IPS DF 6.9 (cell line): ENCODE data around the gene DNM3.

ENCODE experiments used
- DNase-seq: peaks from one replicate; pipeline ENCODE4 v3.0.0-alpha.2; 2013; ENCODE audit warnings: low read depth, low spot score
- H3K27ac ChIP-seq: one replicate; pipeline ENCODE4 v1.5.1; 2013; ENCODE audit warnings: low read length, control low read depth
- H3K27me3 ChIP-seq: 2 replicates; pipeline ENCODE4 v1.6.1; 2013; ENCODE audit warnings: mild to moderate bottlenecking, low read length; ENCODE audit not compliant: control insufficient read depth, insufficient read depth
- H3K36me3 ChIP-seq: 2 replicates; pipeline ENCODE4 v1.6.1; 2013; ENCODE audit warnings: low read length; ENCODE audit not compliant: control insufficient read depth, insufficient read depth
- H3K4me1 ChIP-seq: 2 replicates; pipeline ENCODE4 v1.6.1; 2013; ENCODE audit warnings: low read length; ENCODE audit not compliant: control insufficient read depth, insufficient read depth
- H3K4me3 ChIP-seq: 2 replicates; pipeline ENCODE4 v1.5.1; 2013; ENCODE audit warnings: mild to moderate bottlenecking, low read length
- H3K9me3 ChIP-seq: 2 replicates; pipeline ENCODE4 v1.6.1; 2013; ENCODE audit warnings: low read length, inconsistent platforms; ENCODE audit not compliant: control insufficient read depth, insufficient read depth
- WGBS: extraction: QIAGEN DNeasy Blood & Tissue Kit; methylation state at CpG from one replicate; pipeline ENCODE4 v1.1.7; 2013; ENCODE audit warnings: mixed read lengths, missing lambda C conversion rate; ENCODE audit not compliant: insufficient read length, insufficient coverage; 5-methylcytosine and 5-hydroxymethylcytosine counted together

The DNM3 gene

DNA sequence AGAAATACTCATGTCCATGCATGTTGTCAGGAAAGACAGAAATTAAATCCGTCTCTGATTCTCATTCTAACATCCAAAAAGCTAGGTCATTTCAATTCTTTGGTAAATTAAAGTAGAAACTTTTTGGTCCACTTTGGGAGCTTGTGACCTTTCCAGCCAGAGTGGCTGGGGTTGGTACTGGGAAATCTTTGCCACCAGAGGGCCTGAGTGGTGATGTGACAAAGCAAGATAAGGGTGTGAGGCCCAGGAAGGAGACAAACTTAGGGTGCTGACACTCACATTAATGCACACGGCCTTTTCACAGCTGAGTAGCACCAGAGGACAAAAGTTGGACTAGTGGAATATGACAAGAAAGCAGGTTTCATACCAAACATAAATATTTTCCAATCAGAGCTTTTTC is 144.3 kb downstream of the DNM3 start:
- Histone ChIP-seq H3K9me3 (no peaks in the 10 kb centered on the region), H3K36me3 (no peaks in the 10 kb centered on the region), H3K27ac (no peak overlapping the region), H3K4me1 (no peaks in the 10 kb centered on the region), H3K4me3 (no peak overlapping the region), H3K27me3 (no peaks in the 10 kb centered on the region)
- DNase-seq = no peak
- WGBS = no CpG with 5 or more reads among the region's 2 CpGs

- no peak overlapping the region for H3K27ac ChIP-seq
- WGBS = no CpG with 5 or more reads among the region's 1 CpG
- H3K4me3 ChIP-seq = no peak overlapping the region
- no peaks in the 10 kb centered on the region for H3K9me3 ChIP-seq
- DNase-seq = no peak
- H3K27me3 ChIP-seq = no peaks in the 10 kb centered on the region
- no peaks in the 10 kb centered on the region for H3K36me3 ChIP-seq
- H3K4me1 ChIP-seq = no peaks in the 10 kb centered on the region
These were observed 147.1 kb downstream of the DNM3 start for GRCh38 chr1:171988243-171988885.

GRCh38 chr1:171990371-171990770 is 149.1 kb downstream of the DNM3 start:
- DNase-seq = no peak
- no peaks in the 10 kb centered on the region for H3K4me1 ChIP-seq
- no peak overlapping the region for H3K27ac ChIP-seq
- no peaks in the 10 kb centered on the region for H3K9me3 ChIP-seq
- H3K36me3 ChIP-seq = no peaks in the 10 kb centered on the region
- no peak overlapping the region for H3K4me3 ChIP-seq
- H3K27me3 ChIP-seq = no peaks in the 10 kb centered on the region

- DNase-seq = no peak
- no peak overlapping the region for H3K27ac ChIP-seq
- no peaks in the 10 kb centered on the region for H3K4me1 ChIP-seq
- H3K36me3 ChIP-seq = no peaks in the 10 kb centered on the region
- WGBS = no CpG with 5 or more reads among the region's 2 CpGs
- no peaks in the 10 kb centered on the region for H3K9me3 ChIP-seq
- H3K27me3 ChIP-seq = no peaks in the 10 kb centered on the region
- no peak overlapping the region for H3K4me3 ChIP-seq
These were observed 153.0 kb downstream of the DNM3 start for GRCh38 chr1:171994293-171994692.

DNA sequence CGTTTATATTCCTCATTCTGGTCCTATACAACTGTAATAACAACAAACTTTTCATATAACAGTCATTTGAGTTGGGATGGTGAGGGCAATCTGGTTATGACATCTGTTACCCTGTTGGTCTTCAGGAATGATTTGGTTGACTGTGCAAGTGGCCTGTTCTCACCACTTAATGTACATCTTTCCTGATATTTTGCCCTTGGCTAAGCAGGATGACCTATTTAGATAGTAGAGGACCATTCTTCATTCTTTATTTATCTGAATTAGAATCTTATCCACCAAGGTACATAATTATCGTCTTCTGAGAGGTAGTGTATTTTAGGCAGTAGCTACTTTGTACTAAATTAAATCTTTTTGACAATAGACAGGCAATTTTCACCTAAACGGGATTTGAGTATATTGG is 154.3 kb downstream of the DNM3 start:
- no peak for DNase-seq
- H3K36me3 ChIP-seq = no peaks in the 10 kb centered on the region
- no peaks in the 10 kb centered on the region for H3K9me3 ChIP-seq
- no CpG with 5 or more reads among the region's 3 CpGs for WGBS
- H3K4me3 ChIP-seq = no peak overlapping the region
- H3K4me1 ChIP-seq = no peaks in the 10 kb centered on the region
- no peaks in the 10 kb centered on the region for H3K27me3 ChIP-seq
- no peak overlapping the region for H3K27ac ChIP-seq

- no peaks in the 10 kb centered on the region for H3K27me3 ChIP-seq
- no peak for DNase-seq
- no peaks in the 10 kb centered on the region for H3K36me3 ChIP-seq
- H3K9me3 ChIP-seq = no peaks in the 10 kb centered on the region
- no peaks in the 10 kb centered on the region for H3K4me1 ChIP-seq
- no peak overlapping the region for H3K4me3 ChIP-seq
- WGBS = no CpG with 5 or more reads among the region's 1 CpG
- no peak overlapping the region for H3K27ac ChIP-seq
These were observed 156.6 kb downstream of the DNM3 start for GRCh38 chr1:171997936-171998335.

DNA sequence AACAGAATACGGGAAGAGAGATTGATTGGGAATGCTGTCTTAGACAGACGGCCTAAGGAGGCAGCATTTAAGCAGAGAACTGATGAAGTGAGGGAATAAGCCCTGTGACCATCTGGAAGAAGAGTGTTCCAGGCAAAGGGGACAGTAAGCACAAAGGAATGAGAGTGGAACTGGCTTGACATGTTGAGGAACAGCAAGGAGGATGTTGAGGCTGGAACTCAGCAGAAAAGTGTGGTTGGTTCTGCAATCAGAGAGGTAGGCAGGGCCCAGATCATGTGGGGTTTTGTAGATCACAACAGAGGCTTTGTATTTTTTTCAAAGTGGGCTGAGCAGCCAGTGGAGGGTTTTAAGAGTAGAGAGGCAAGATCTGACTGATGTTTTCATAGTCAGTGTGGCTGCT is 157.4 kb downstream of the DNM3 start:
- no peaks in the 10 kb centered on the region for H3K36me3 ChIP-seq
- no peaks in the 10 kb centered on the region for H3K4me1 ChIP-seq
- H3K27me3 ChIP-seq = no peaks in the 10 kb centered on the region
- WGBS = no CpG with 5 or more reads among the region's 2 CpGs
- no peaks in the 10 kb centered on the region for H3K9me3 ChIP-seq
- H3K4me3 ChIP-seq = no peak overlapping the region
- no peak overlapping the region for H3K27ac ChIP-seq
- no peak for DNase-seq

- Histone ChIP-seq H3K4me1 (no peaks in the 10 kb centered on the region), H3K27me3 (no peaks in the 10 kb centered on the region), H3K27ac (no peak overlapping the region), H3K36me3 (no peaks in the 10 kb centered on the region), H3K4me3 (no peak overlapping the region), H3K9me3 (no peaks in the 10 kb centered on the region)
- no peak for DNase-seq
- no CpG with 5 or more reads among the region's 2 CpGs for WGBS
These were observed 158.5 kb downstream of the DNM3 start for GRCh38 chr1:171999756-172000155.

DNA sequence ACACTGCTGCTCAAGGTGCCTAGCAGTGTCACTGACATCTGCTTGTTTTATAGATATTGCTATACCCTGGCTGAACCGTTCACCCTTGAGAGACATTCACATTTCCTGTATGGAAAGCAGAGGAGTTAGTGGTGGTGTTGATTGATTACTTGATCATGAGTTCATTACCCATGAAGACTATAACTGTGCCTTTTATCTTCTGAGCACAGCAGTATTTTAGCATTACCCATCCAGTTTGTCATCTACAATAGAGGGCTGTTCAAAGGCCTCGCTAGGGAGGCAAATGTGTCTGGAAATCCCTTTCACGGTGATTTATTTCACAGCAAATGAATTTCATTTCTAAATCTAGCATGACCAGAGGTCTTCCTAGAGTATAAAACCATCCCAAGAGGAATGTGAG is 160.0 kb downstream of the DNM3 start:
- H3K36me3 ChIP-seq = no peaks in the 10 kb centered on the region
- no peak for DNase-seq
- no peaks in the 10 kb centered on the region for H3K27me3 ChIP-seq
- WGBS = no CpG with 5 or more reads among the region's 3 CpGs
- no peak overlapping the region for H3K4me3 ChIP-seq
- no peaks in the 10 kb centered on the region for H3K9me3 ChIP-seq
- H3K4me1 ChIP-seq = no peaks in the 10 kb centered on the region
- H3K27ac ChIP-seq = no peak overlapping the region

DNA sequence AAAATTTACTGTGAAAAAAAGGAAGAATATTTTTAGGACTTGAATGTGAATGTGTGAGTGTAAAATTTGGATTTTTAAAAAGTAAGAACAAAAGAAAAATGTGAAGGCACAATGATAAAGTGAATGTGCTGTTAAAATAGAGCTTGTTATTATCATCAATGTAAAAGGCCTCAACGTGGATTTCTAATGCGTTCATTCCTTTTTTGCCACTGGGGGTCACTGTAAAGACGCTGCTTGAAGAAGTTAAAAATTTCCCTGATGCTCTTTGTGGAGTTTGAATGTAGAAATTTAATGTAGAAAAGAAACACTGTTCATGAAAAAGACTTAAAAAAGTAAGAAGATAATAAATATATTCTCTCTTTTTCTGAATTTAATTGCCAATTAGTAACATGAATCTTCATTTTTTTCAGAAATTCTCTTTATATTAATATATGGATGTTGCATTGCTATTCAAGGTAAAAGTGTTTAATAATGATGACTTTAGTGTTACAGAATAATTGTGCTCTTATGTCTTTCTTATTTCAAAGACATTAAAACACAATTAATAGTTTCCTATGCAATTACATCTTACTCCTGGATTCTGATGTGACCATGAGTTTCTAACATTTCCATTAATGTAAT is 161.5 kb downstream of the DNM3 start:
- Histone ChIP-seq H3K4me3 (no peak overlapping the region), H3K27ac (no peak overlapping the region), H3K36me3 (no peaks in the 10 kb centered on the region), H3K9me3 (no peaks in the 10 kb centered on the region), H3K4me1 (no peaks in the 10 kb centered on the region), H3K27me3 (no peaks in the 10 kb centered on the region)
- no peak for DNase-seq
- no CpG with 5 or more reads among the region's 3 CpGs for WGBS
